ENCODE measurements around the gene CA9.
"Not testable (repeated sequence)": the region's sequence is repeated elsewhere in the genome, so short reads cannot be mapped to it uniquely, and the experiment has no call there.

The CA9 gene

GRCh38 chr9:35673132-35674024 lies at the start of gene CA9:
Gene CA9 (plus strand): TSS chr9:35673928. CDS start chr9:35673960, 32 bp downstream.
- Histone ChIP-seq H3K4me3 (ENCODE audit: low read length) (no peak within 1 kb of the TSS), H2AFZ (ENCODE audit: low read depth, low read length) (no peak within 1 kb of the TSS), H3K9me3 (ENCODE audit: low read length) (no peaks in the 10 kb centered on the region), H3K4me1 (ENCODE audit: insufficient read depth, low read length) (no peaks in the 10 kb centered on the region), H3K36me3 (ENCODE audit: insufficient read depth, low read length) (no peaks in the 10 kb centered on the region), H3K27me3 (ENCODE audit: insufficient read depth, low read length) (peaks cover 13% of the 10 kb centered on the region)

DNA sequence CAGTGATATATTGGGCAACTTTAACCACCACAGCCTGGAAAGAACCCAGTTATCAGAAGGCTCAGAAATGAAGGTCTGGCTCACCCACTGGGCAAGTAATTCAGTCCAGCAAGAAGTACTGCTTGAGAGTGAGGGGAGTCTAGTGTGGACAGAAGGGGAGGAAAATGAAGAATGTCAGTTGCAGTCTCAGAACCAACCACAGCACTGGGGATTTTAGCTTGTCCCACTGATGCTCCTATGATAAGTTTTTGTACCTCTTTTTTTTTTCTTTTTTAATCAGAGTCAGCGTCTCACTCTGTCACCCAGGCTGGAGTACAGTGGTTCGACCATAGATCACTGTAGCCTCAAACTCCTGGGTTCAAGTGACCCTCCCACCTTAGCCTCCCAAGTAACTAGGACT lies 46.2 kb upstream of the CA9 start:
- no peak overlapping the region for H2AFZ ChIP-seq (ENCODE audit: low read depth, low read length)
- H3K9me3 ChIP-seq (ENCODE audit: low read length) = no peaks in the 10 kb centered on the region
- H3K27me3 ChIP-seq (ENCODE audit: insufficient read depth, low read length) = no peaks in the 10 kb centered on the region
- H3K4me1 ChIP-seq (ENCODE audit: insufficient read depth, low read length) = no peaks in the 10 kb centered on the region
- no peaks in the 10 kb centered on the region for H3K36me3 ChIP-seq (ENCODE audit: insufficient read depth, low read length)
- no peak overlapping the region for H3K4me3 ChIP-seq (ENCODE audit: low read length)

DNA sequence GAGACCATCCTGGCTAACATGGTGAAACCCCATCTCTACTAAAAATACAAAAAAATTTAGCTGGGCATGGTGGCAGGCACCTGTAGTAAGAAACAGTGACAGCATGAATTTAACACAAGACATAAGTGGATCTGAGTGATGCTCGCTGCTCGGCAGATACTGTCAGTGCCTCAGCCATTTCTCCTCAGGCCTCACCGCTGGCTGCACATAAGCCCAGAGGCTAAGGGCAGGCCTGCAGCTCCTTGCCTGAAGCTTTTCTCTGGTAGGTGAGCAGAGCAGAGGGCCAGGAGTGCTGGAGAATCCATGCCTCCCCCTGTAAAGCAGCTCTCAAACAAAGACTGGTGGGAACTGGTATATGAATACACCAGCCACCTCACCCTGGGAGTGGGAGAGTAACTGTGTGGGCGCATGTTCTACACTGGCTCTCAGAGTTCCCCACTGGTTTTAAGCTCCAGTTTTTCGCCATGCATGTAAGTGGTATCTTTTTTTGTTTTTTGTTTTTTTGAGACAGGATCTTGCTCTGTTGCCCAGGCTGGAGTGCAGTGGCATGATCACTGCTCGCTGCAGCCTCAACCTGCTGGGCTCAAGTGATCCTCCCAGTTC lies 45.2 kb upstream of the CA9 start:
- Histone ChIP-seq H3K4me1 (ENCODE audit: insufficient read depth, low read length) (no peaks in the 10 kb centered on the region), H3K27me3 (ENCODE audit: insufficient read depth, low read length) (no peaks in the 10 kb centered on the region), H3K36me3 (ENCODE audit: insufficient read depth, low read length) (no peaks in the 10 kb centered on the region), H3K9me3 (ENCODE audit: low read length) (no peaks in the 10 kb centered on the region), H2AFZ (ENCODE audit: low read depth, low read length) (no peak overlapping the region), H3K4me3 (ENCODE audit: low read length) (no peak overlapping the region)

DNA sequence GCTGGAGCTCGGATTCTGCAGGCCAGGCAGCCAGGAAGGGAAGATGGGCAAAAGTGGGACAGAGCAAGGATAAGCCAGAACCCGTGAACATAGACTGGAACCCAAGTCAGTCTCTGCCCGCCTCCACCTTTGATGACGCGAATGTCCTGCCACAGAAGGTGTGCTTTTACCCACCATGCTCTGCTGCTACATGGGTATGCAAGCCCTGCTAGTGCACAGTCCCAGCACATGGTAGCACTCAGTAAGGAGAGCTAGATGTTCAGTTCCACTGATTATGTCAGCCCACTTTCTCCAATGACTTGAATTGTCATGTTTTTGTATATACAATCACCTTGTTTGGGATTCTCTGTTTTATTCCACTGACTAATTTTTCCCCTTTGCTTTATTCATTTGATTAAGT lies 44.1 kb upstream of the CA9 start:
- no peaks in the 10 kb centered on the region for H3K27me3 ChIP-seq (ENCODE audit: insufficient read depth, low read length)
- no peak overlapping the region for H2AFZ ChIP-seq (ENCODE audit: low read depth, low read length)
- no peaks in the 10 kb centered on the region for H3K36me3 ChIP-seq (ENCODE audit: insufficient read depth, low read length)
- H3K9me3 ChIP-seq (ENCODE audit: low read length) = no peaks in the 10 kb centered on the region
- no peak overlapping the region for H3K4me3 ChIP-seq (ENCODE audit: low read length)
- no peaks in the 10 kb centered on the region for H3K4me1 ChIP-seq (ENCODE audit: insufficient read depth, low read length)

- Histone ChIP-seq H3K36me3 (ENCODE audit: insufficient read depth, low read length) (no peaks in the 10 kb centered on the region), H3K4me1 (ENCODE audit: insufficient read depth, low read length) (no peaks in the 10 kb centered on the region), H3K9me3 (ENCODE audit: low read length) (no peaks in the 10 kb centered on the region), H3K27me3 (ENCODE audit: insufficient read depth, low read length) (no peaks in the 10 kb centered on the region), H2AFZ (ENCODE audit: low read depth, low read length) (no peak overlapping the region), H3K4me3 (ENCODE audit: low read length) (no peak overlapping the region)
Measured at GRCh38 chr9:35635730-35636129, 38.0 kb upstream of the CA9 start.

DNA sequence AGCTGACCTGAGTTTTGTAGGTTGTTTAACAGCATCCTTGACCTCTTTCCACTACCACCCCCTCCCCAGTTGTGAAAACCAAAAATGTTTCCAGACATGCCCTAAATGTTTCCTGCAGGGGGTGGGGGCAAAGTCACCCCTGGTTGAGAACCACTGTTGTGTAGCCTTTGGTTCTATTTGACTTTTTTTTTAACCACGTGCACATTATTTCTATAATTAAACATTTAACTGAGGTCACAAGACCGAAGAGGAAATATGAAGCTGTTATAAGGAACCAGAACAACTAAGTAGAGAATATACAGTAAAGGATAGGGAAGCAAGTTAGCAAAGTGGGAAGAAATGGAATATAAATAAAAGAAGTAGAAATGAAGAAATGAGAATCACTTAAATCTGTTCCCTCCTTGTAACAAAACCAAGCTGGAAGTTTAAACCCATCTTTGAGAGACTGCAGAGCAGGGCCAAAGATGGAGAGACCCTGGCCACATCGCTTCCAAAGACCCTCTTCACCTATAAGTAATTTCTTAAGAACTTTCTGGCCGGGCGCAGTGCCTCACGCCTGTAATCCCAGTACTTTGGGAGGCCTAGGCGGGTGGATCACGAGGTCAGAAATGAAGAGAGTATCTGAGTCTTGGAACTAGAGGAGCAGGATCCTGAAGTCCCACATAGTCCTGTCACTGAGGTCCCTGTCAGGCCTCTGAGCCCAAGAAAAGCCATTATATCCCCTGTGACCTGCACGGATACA lies 37.4 kb upstream of the CA9 start:
- Histone ChIP-seq H3K36me3 (ENCODE audit: insufficient read depth, low read length) (no peaks in the 10 kb centered on the region), H3K4me3 (ENCODE audit: low read length) (no peak overlapping the region), H3K9me3 (ENCODE audit: low read length) (no peaks in the 10 kb centered on the region), H3K27me3 (ENCODE audit: insufficient read depth, low read length) (no peaks in the 10 kb centered on the region), H2AFZ (ENCODE audit: low read depth, low read length) (no peak overlapping the region), H3K4me1 (ENCODE audit: insufficient read depth, low read length) (no peaks in the 10 kb centered on the region)

- H3K36me3 ChIP-seq (ENCODE audit: insufficient read depth, low read length); H3K4me1 ChIP-seq (ENCODE audit: insufficient read depth, low read length); H2AFZ ChIP-seq (ENCODE audit: low read depth, low read length); H3K9me3 ChIP-seq (ENCODE audit: low read length); H3K4me3 ChIP-seq (ENCODE audit: low read length); H3K27me3 ChIP-seq (ENCODE audit: insufficient read depth, low read length): not testable (repeated sequence)
Measured at GRCh38 chr9:35636877-35637246, 36.9 kb upstream of the CA9 start.

DNA sequence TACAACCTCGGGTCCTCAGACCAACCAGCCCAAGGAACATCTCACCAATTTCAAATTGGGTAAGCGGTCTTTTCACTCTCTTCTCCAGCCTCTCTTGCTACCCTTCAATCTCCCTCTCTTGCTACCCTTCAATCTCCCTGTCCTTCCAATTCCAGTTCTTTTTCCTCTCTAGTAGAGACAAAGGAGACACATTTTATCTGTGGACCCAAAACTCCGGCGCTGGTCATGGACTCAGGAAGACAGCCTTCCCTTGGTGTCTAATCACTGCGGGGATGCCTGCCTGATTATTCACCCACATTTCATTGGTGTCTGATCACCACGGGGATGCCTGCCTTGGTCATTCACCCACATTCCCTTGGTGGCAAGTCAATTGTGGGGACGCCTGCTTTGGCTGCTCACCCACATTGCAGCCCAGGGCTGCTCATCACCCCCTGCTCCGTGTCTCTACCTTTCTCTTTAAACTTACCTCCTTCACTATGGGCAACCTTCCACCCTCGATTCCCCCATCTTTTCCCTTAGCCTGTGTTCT lies 36.2 kb upstream of the CA9 start:
- H3K4me1 ChIP-seq (ENCODE audit: insufficient read depth, low read length); H3K27me3 ChIP-seq (ENCODE audit: insufficient read depth, low read length); H3K9me3 ChIP-seq (ENCODE audit: low read length); H2AFZ ChIP-seq (ENCODE audit: low read depth, low read length); H3K4me3 ChIP-seq (ENCODE audit: low read length); H3K36me3 ChIP-seq (ENCODE audit: insufficient read depth, low read length): not testable (repeated sequence)

DNA sequence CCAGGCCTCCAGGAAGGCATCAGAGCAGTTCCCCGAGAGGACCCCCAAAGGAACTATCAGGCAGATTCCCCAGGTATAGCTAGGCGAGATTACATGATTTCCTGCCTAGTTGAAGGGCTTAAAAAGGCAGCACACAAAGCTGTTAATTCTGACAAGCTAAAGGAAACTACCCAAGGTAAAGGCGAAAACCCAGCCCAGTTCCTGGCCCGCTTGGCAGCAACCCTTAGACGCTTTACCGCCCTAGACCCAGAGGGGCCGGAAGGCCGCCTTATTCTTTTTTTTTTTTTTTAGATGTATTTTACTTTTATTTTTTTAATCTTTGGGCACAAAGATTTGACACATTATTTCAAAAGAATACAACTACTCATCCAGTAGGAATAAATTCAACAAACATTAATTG lies 35.0 kb upstream of the CA9 start:
- H3K4me3 ChIP-seq (ENCODE audit: low read length); H3K4me1 ChIP-seq (ENCODE audit: insufficient read depth, low read length); H3K27me3 ChIP-seq (ENCODE audit: insufficient read depth, low read length); H3K36me3 ChIP-seq (ENCODE audit: insufficient read depth, low read length); H2AFZ ChIP-seq (ENCODE audit: low read depth, low read length); H3K9me3 ChIP-seq (ENCODE audit: low read length): not testable (repeated sequence)

DNA sequence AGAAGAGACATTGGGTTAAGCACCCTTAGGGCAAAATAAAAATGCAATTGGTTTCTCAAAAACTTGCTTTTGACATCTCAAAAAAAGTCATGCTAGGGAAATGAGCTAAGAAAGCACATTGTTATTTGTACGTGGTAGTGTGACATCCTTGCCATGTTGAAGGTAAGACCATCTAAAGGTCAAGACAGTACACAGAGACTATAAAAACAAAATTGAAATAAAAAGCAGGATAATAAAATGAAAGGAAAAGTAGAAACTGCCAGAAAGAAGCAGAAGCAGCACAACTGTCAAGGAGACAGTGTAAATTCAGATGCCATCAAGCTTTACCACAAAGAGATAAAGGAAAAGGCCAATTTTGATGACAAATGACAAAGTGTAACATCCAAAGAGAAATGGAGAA lies 34.5 kb upstream of the CA9 start:
- not testable (repeated sequence) for H3K27me3 ChIP-seq (ENCODE audit: insufficient read depth, low read length); H2AFZ ChIP-seq (ENCODE audit: low read depth, low read length); H3K36me3 ChIP-seq (ENCODE audit: insufficient read depth, low read length); H3K4me3 ChIP-seq (ENCODE audit: low read length); H3K4me1 ChIP-seq (ENCODE audit: insufficient read depth, low read length); H3K9me3 ChIP-seq (ENCODE audit: low read length)

- Histone ChIP-seq H3K9me3 (ENCODE audit: low read length) (no peaks in the 10 kb centered on the region), H3K27me3 (ENCODE audit: insufficient read depth, low read length) (no peaks in the 10 kb centered on the region), H3K4me1 (ENCODE audit: insufficient read depth, low read length) (no peaks in the 10 kb centered on the region), H3K4me3 (ENCODE audit: low read length) (no peak overlapping the region), H3K36me3 (ENCODE audit: insufficient read depth, low read length) (no peaks in the 10 kb centered on the region), H2AFZ (ENCODE audit: low read depth, low read length) (no peak overlapping the region)
Measured at GRCh38 chr9:35639631-35640030, 34.1 kb upstream of the CA9 start.

GRCh38 chr9:35640431-35640830 lies 33.3 kb upstream of the CA9 start:
- H3K4me3 ChIP-seq (ENCODE audit: low read length); H3K9me3 ChIP-seq (ENCODE audit: low read length); H3K36me3 ChIP-seq (ENCODE audit: insufficient read depth, low read length); H2AFZ ChIP-seq (ENCODE audit: low read depth, low read length); H3K4me1 ChIP-seq (ENCODE audit: insufficient read depth, low read length); H3K27me3 ChIP-seq (ENCODE audit: insufficient read depth, low read length): not testable (repeated sequence)

GRCh38 chr9:35641478-35641877 lies 32.2 kb upstream of the CA9 start:
- H2AFZ ChIP-seq (ENCODE audit: low read depth, low read length); H3K4me1 ChIP-seq (ENCODE audit: insufficient read depth, low read length); H3K36me3 ChIP-seq (ENCODE audit: insufficient read depth, low read length); H3K4me3 ChIP-seq (ENCODE audit: low read length); H3K27me3 ChIP-seq (ENCODE audit: insufficient read depth, low read length); H3K9me3 ChIP-seq (ENCODE audit: low read length): not testable (repeated sequence)

All from neuron (in vitro differentiated cells).